IMR-90 (cell line): ENCODE data around the gene KMT5C. TPM values are rescaled to one million over a fixed set of nuclear protein-coding genes. Genes with fewer than 3 reads are reported as not detected.

Experiments
- ATAC-seq: fragments of 200-7000 bp; cut with Tn5 transposase; 2 replicates; pipeline ENCODE4 v1.9.1; 2020; ENCODE audit warnings: low read depth, mild to moderate bottlenecking, moderate library complexity
- BruUV-seq: library from RNA; stranded (reverse); fragments of 400-500 nt; replicated peaks from 2 replicates; lab custom pipeline; 2021; lab: Mats Ljungman, UMichigan
- CTCF ChIA-PET: fragments of 300-600 bp; formaldehyde crosslinking; extraction: SDS; loops from one replicate; lab custom pipeline; 2021; ENCODE audit warnings: antibody characterized with exemption; lab: Yijun Ruan, JAX
- POLR2A ChIA-PET: fragments of 300-600 bp; sonication (Branson Sonifier 250); formaldehyde crosslinking; loops from one replicate; lab custom pipeline; 2022; ENCODE audit warnings: antibody characterized with exemption; ENCODE audit not compliant: unreplicated experiment; lab: Charles Lee
- DNase-seq: peaks from one replicate; pipeline ENCODE4 v3.0.0; 2013
- H2AFZ ChIP-seq: replicated peaks from 2 replicates; pipeline ENCODE3; 2013; ENCODE audit warnings: low read length, mild to moderate bottlenecking; ENCODE audit not compliant: poor library complexity
- H2AK5ac ChIP-seq: 2 replicates; pipeline ENCODE4 v1.6.1; 2013; ENCODE audit warnings: low read depth, low read length, inconsistent platforms
- H2AK9ac ChIP-seq: replicated peaks from 2 replicates; pipeline ENCODE3; 2013; ENCODE audit warnings: mild to moderate bottlenecking, low read depth, low read length, moderate library complexity; ENCODE audit not compliant: poor library complexity
- H2BK120ac ChIP-seq: 2 replicates; pipeline ENCODE4 v1.6.1; 2013; ENCODE audit warnings: low read depth, low read length, inconsistent platforms
- H2BK15ac ChIP-seq: 3 replicates; pipeline ENCODE4 v1.6.1; 2013; ENCODE audit warnings: low read depth, low read length, inconsistent platforms
- H2BK20ac ChIP-seq: 2 replicates; pipeline ENCODE4 v1.6.1; 2013; ENCODE audit warnings: low read depth, mild to moderate bottlenecking, inconsistent platforms, low read length, moderate library complexity
- H2BK5ac ChIP-seq: 2 replicates; pipeline ENCODE4 v1.6.1; 2013; ENCODE audit warnings: mild to moderate bottlenecking, low read depth, low read length, inconsistent platforms; ENCODE audit not compliant: poor library complexity, severe bottlenecking
- H3K14ac ChIP-seq: replicated peaks from 2 replicates; pipeline ENCODE4 v1.6.1; 2013; ENCODE audit warnings: low read depth, low read length, inconsistent platforms
- H3K18ac ChIP-seq: 2 replicates; pipeline ENCODE4 v1.6.1; 2013; ENCODE audit warnings: low read depth, low read length, control low read depth
- H3K23ac ChIP-seq: 2 replicates; pipeline ENCODE4 v1.6.1; 2013; ENCODE audit warnings: low read depth, low read length, inconsistent platforms
- H3K27ac ChIP-seq: 2 replicates; pipeline ENCODE4 v1.5.1; 2013; ENCODE audit warnings: mild to moderate bottlenecking, control low read depth, low read length; ENCODE audit not compliant: insufficient read depth
- H3K27me3 ChIP-seq: 2 replicates; pipeline ENCODE4 v1.6.1; 2013; ENCODE audit warnings: low read length; ENCODE audit not compliant: control insufficient read depth, insufficient read depth
- H3K36me3 ChIP-seq: 2 replicates; pipeline ENCODE4 v1.6.1; 2013; ENCODE audit warnings: low read length, mixed read lengths; ENCODE audit not compliant: control insufficient read depth, insufficient read depth
- H3K4ac ChIP-seq: 2 replicates; pipeline ENCODE4 v1.6.1; 2013; ENCODE audit warnings: low read depth, low read length, inconsistent platforms
- H3K4me1 ChIP-seq: 2 replicates; pipeline ENCODE4 v1.6.1; 2013; ENCODE audit warnings: low read length, mixed read lengths; ENCODE audit not compliant: control insufficient read depth, insufficient read depth
- H3K4me2 ChIP-seq: 2 replicates; pipeline ENCODE4 v1.6.1; 2013; ENCODE audit warnings: low read depth, mild to moderate bottlenecking, control low read depth, low read length, moderate library complexity
- H3K4me3 ChIP-seq: 2 replicates; pipeline ENCODE4 v1.5.1; 2013; ENCODE audit warnings: low read depth, mild to moderate bottlenecking, control low read depth, low read length, moderate library complexity; ENCODE audit not compliant: insufficient read depth
- H3K56ac ChIP-seq: 2 replicates; pipeline ENCODE4 v1.6.1; 2013; ENCODE audit warnings: low read length, inconsistent platforms; ENCODE audit not compliant: insufficient read depth; ENCODE audit errors: extremely low read depth
- H3K79me1 ChIP-seq, 2 experiments: 2 replicates each; pipeline ENCODE4 v1.6.1; 2013; ENCODE audit warnings: low read length in 2 of 2, inconsistent platforms in 1 of 2, low read depth in 1 of 2
- H3K9ac ChIP-seq: 2 replicates; pipeline ENCODE4 v1.6.1; 2013; ENCODE audit warnings: low read depth, low read length, control low read depth
- H3K9me1 ChIP-seq: 2 replicates; pipeline ENCODE4 v1.6.1; 2013; ENCODE audit warnings: low read length, inconsistent platforms; ENCODE audit not compliant: insufficient read depth
- H3K9me3 ChIP-seq: 2 replicates; pipeline ENCODE4 v1.6.1; 2013; ENCODE audit warnings: low read length; ENCODE audit not compliant: control insufficient read depth, insufficient read depth
- H4K20me1 ChIP-seq: 2 replicates; pipeline ENCODE4 v1.6.1; 2013; ENCODE audit warnings: low read length, inconsistent platforms; ENCODE audit not compliant: insufficient read depth
- H4K5ac ChIP-seq: 2 replicates; pipeline ENCODE4 v1.6.1; 2013; ENCODE audit warnings: mild to moderate bottlenecking, low read depth, low read length, control low read depth
- H4K8ac ChIP-seq, 2 experiments: 2 replicates each; pipeline ENCODE4 v1.6.1; 2013; ENCODE audit warnings: low read depth in 2 of 2, low read length in 2 of 2, control low read depth in 1 of 2, inconsistent platforms in 1 of 2
- H4K91ac ChIP-seq: 2 replicates; pipeline ENCODE4 v1.6.1; 2013; ENCODE audit warnings: low read depth, low read length, inconsistent platforms; ENCODE audit not compliant: insufficient read depth
- CEBPB ChIP-seq: IDR thresholded peaks from 2 replicates; pipeline ENCODE4 v1.6.1; 2012; ENCODE audit warnings: low read depth, low read length, improper control_type of control experiment
- CHD1 ChIP-seq: IDR thresholded peaks from 2 replicates; pipeline ENCODE4 v1.6.1; 2012; ENCODE audit warnings: low read depth, low read length, improper control_type of control experiment
- CTCF ChIP-seq: conservative IDR thresholded peaks from 2 replicates; pipeline ENCODE4 v1.5.1; 2012; ENCODE audit warnings: mild to moderate bottlenecking, low read depth, low read length, improper control_type of control experiment
- FOS ChIP-seq: fragments of 150-350 bp; IDR thresholded peaks from 2 replicates; pipeline ENCODE4 v1.6.1; 2016; ENCODE audit warnings: low read depth, low read length
- MAFK ChIP-seq: IDR thresholded peaks from 2 replicates; pipeline ENCODE4 v1.6.1; 2012; ENCODE audit warnings: low read depth, low read length, improper control_type of control experiment
- MAZ ChIP-seq: IDR thresholded peaks from 2 replicates; pipeline ENCODE4 v1.6.1; 2012; ENCODE audit warnings: low read depth, mild to moderate bottlenecking, low read length, improper control_type of control experiment, moderate library complexity, borderline replicate concordance
- NFE2L2 ChIP-seq: fragments of 150-350 bp; IDR thresholded peaks from 2 replicates; pipeline ENCODE4 v1.6.1; 2016; ENCODE audit warnings: low read depth, mild to moderate bottlenecking, low read length
- POLR2A ChIP-seq: IDR thresholded peaks from 2 replicates; pipeline ENCODE4 v1.6.1; 2012; ENCODE audit warnings: mild to moderate bottlenecking, low read depth, low read length
- RCOR1 ChIP-seq: IDR thresholded peaks from 2 replicates; pipeline ENCODE4 v1.6.1; 2012; ENCODE audit warnings: mild to moderate bottlenecking, low read length, improper control_type of control experiment; ENCODE audit not compliant: insufficient replicate concordance
- SMC3 ChIP-seq: fragments of 150-350 bp; IDR thresholded peaks from 2 replicates; pipeline ENCODE4 v1.6.1; 2016; ENCODE audit warnings: low read depth, mild to moderate bottlenecking, antibody characterized with exemption, low read length, moderate library complexity
- WGBS, 2 experiments: methylation state at CpG; one replicate each; pipeline versions ENCODE4 v1.1.5 to v1.1.7; 2013; ENCODE audit warnings: missing lambda C conversion rate in 2 of 2; ENCODE audit not compliant: insufficient read length in 1 of 2; ENCODE audit errors: extremely low coverage in 2 of 2; 5-methylcytosine and 5-hydroxymethylcytosine counted together
- dilution Hi-C: fragments of 300-500 bp; cut with HindIII; formaldehyde crosslinking; loops from one replicate; pipeline ENCODE4 v1.14.3; 2018; ENCODE audit warnings: low sequenced_read_pairs; ENCODE audit not compliant: unreplicated experiment
- in situ Hi-C: fragments of 300-500 bp; cut with MboI; formaldehyde crosslinking; loops from 3 replicates; pipeline ENCODE4 v1.14.3; 2019; ENCODE audit warnings: low sequenced_read_pairs, inconsistent platforms, mixed read lengths
- intact Hi-C: fragments of 100-400 bp; cut with micrococcal nuclease; formaldehyde crosslinking; loops from 2 replicates; pipeline ENCODE4 v1.10.0; 2022
- polyA plus RNA-seq, 3 experiments: library from polyadenylated mRNA; depleted of rRNA; stranded (reverse); fragments of >200 nt; gene quantifications; 2 replicates each; pipeline ENCODE4 v1.2.3, GENCODE V29; 2012; ENCODE audit warnings: low replicate concordance in 1 of 3
- total RNA-seq: library from RNA; depleted of rRNA; stranded (reverse); fragments of >200 nt; gene quantifications from 2 replicates; pipeline ENCODE4 v1.2.3, GENCODE V29; 2012

KMT5C gene
- total and polyA plus RNA-seq, 2 of the 4 experiments (the other 2 are of a cell fraction) = 1.8 to 5.9 TPM

GRCh38 chr19:55341595-55342531 lies 2.2 kb downstream of the KMT5C start:
- peak overlapping the region; percentile 32 for H2AFZ ChIP-seq
- DNase-seq (no peak), ATAC-seq (no peak)
- no peak overlapping the region for H3K18ac ChIP-seq
- peak overlapping the region; percentile 62 for H2AK5ac ChIP-seq
- H3K9me1 ChIP-seq = peaks cover 10% of the 10 kb centered on the region; the same call in 1 of the 2 replicates
- peak overlapping the region; percentile 66; the same call in 1 of the 2 replicates for H3K14ac ChIP-seq
- CTCF ChIA-PET = no interaction called here
- peak overlapping the region; percentile 20; the same call in 1 of the 2 replicates for H3K9ac ChIP-seq
- POLR2A ChIA-PET = no interaction called here
- no peak overlapping the region for H4K91ac ChIP-seq
- intact Hi-C loops = no loop called here
- no peak overlapping the region for H3K56ac ChIP-seq
- no peak overlapping the region for H4K5ac ChIP-seq
- H2BK120ac ChIP-seq = no peak overlapping the region
- 85% methylated on average over 19 of the region's 50 CpGs; no CpG with 5 or more reads in 1 of the 2 experiments for WGBS, 2 experiments
- H3K27me3 ChIP-seq = no peaks in the 10 kb centered on the region
- no peak overlapping the region for H3K23ac ChIP-seq
- H2BK20ac ChIP-seq = no peak overlapping the region
- no peak overlapping the region for H2BK15ac ChIP-seq
- peak overlapping the region; percentile 23; the same call in 1 of the 2 replicates for H3K4me3 ChIP-seq
- peaks cover 4 to 17% of the 10 kb centered on the region in 2 experiments; a peak in 3 of 4 replicates for H3K79me1 ChIP-seq
- TF ChIP-seq MAZ = no peak
- no peak for TF ChIP-seq CHD1
- TF ChIP-seq CTCF = no peak
- no peak for TF ChIP-seq FOS
- TF ChIP-seq MAFK = no peak
- no peak for TF ChIP-seq SMC3
- no peak for TF ChIP-seq POLR2A
- TF ChIP-seq NFE2L2 = no peak
- no peak for TF ChIP-seq CEBPB
- TF ChIP-seq RCOR1 = no peak
- no TSS peak for BruUV-seq
- no peaks in the 10 kb centered on the region for H3K9me3 ChIP-seq
- peaks cover 15% of the 10 kb centered on the region; the same call in 1 of the 2 replicates for H3K36me3 ChIP-seq
- no peak overlapping the region for H2BK5ac ChIP-seq
- dilution Hi-C loops = no loop called here
- in situ Hi-C loops = no loop called here
- peaks cover 13% of the 10 kb centered on the region for H3K4me1 ChIP-seq
- H3K4me2 ChIP-seq = peak overlapping the region; percentile 89
- peaks cover 6% of the 10 kb centered on the region for H4K20me1 ChIP-seq
- H4K8ac ChIP-seq = no peak overlapping the region
- H2AK9ac ChIP-seq = peak overlapping the region; percentile 55
- H3K4ac ChIP-seq = no peak overlapping the region
- no peak overlapping the region; the same call in 1 of the 2 replicates for H3K27ac ChIP-seq
